Activated T-cell treated with anti-CD3 and anti-CD28 coated beads, Interleukin-2, amount 50 U/mL, for 4 hours (primary cell): Measurements from ENCODE around the gene TUFM. TPM values are rescaled to one million over a fixed set of nuclear protein-coding genes. Genes with fewer than 3 reads are reported as not detected.
A peak's percentile ranks its signal among the peaks of the same experiment; 100 is the strongest.

Experiments
- ATAC-seq, 2 donors: fragments of 200-7000 bp; cut with Tn5 transposase; one replicate each; pipeline ENCODE4 v1.10.0; 2021
- DNase-seq: peaks from one replicate; pipeline ENCODE4 v3.0.0-alpha.2; 2020
- H3K27me3 Mint-ChIP-seq: one replicate; pipeline ENCODE4 v1.8.0; 2021; ENCODE audit warnings: low read depth, mixed read lengths
- H3K36me3 Mint-ChIP-seq: one replicate; pipeline ENCODE4 v1.8.0; 2022; ENCODE audit warnings: mixed read lengths; ENCODE audit not compliant: insufficient read depth
- H3K4me1 Mint-ChIP-seq: one replicate; pipeline ENCODE4 v1.8.0; 2021; ENCODE audit warnings: low read depth, mixed read lengths
- H3K4me3 Mint-ChIP-seq: one replicate; pipeline ENCODE4 v1.8.0; 2021; ENCODE audit warnings: mild to moderate bottlenecking, moderate library complexity, mixed read lengths
- H3K9me3 Mint-ChIP-seq: one replicate; pipeline ENCODE4 v1.8.0; 2021; ENCODE audit warnings: mixed read lengths
- total RNA-seq, 3 donors: library from RNA; stranded (reverse); gene quantifications; one replicate each; pipeline ENCODE4 v1.2.1, GENCODE V29; 2021

TUFM gene
- total RNA-seq, 3 donors from 2014 or later, result 459 to 515 (median 499) TPM

DNA sequence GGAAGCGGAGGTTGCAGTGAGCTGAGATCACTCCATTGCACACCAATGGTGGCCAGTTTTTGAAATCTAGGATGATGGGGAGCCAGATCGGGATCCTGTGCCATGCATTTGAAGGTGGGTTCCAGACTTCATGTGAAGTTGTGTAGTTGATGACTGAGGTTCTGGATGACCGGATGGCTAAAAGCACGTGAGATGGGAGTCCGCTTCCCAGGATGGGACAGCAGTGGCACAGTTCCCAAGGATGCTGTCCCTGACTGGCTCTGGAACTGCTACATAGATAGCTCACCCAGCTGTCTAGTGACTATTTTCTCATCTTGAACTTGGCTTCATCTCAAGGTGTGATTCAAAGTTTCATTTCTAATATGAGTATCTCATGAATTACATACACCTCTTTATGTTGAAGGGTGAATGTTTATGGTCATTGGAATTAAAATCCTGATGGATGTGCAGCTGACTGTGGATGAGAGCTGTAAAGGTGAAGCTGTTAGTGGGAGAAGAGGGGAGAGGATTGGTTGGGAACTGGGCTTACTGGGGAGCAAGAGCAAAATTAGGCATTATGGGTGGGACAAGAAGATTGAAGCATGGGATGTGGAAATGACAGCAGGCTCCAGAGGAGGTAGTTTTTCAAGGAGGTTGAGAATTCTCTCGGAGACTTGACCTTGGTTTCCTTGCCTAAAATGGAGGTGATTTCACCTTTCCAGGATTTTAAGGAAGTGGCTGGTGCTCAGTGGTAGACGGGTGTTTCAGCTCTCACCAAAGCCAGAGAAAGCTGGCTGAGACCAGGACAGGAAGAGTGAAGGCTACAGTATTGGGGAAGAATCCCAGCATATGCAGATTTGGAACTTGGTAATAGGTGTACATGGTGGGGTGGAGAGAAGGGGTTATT, 8.2 kb downstream of the TUFM start:
- peaks cover 43% of the 10 kb centered on the region for H3K36me3 Mint-ChIP-seq
- peaks cover 8% of the 10 kb centered on the region for H3K4me1 Mint-ChIP-seq
- no peaks in the 10 kb centered on the region for H3K9me3 Mint-ChIP-seq
- DNase-seq (no peak), ATAC-seq (peak; percentile 47 to 55)
- H3K4me3 Mint-ChIP-seq, result no peak overlapping the region
- H3K27me3 Mint-ChIP-seq, result no peaks in the 10 kb centered on the region

DNA sequence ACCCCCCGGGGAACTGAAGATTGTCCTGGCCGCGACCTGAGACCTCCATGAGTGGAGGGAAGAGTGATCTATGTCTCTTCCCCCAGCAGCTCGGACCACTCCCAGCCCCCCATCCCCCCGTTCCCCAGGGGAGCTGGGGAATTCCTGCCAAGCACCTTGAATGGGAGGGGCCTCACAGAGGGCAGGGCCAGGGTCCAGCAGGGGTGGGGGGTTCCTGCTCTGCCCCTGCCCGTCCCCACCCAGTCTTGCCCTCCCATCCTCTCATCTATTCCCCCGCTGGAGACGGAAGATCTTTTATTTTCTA, 9.4 kb downstream of the TUFM start:
- H3K4me1 Mint-ChIP-seq, result peaks cover 8% of the 10 kb centered on the region
- peaks cover 45% of the 10 kb centered on the region for H3K36me3 Mint-ChIP-seq
- DNase-seq (no peak), ATAC-seq (no peak)
- no peaks in the 10 kb centered on the region for H3K9me3 Mint-ChIP-seq
- no peak overlapping the region for H3K4me3 Mint-ChIP-seq
- H3K27me3 Mint-ChIP-seq, result no peaks in the 10 kb centered on the region

DNA sequence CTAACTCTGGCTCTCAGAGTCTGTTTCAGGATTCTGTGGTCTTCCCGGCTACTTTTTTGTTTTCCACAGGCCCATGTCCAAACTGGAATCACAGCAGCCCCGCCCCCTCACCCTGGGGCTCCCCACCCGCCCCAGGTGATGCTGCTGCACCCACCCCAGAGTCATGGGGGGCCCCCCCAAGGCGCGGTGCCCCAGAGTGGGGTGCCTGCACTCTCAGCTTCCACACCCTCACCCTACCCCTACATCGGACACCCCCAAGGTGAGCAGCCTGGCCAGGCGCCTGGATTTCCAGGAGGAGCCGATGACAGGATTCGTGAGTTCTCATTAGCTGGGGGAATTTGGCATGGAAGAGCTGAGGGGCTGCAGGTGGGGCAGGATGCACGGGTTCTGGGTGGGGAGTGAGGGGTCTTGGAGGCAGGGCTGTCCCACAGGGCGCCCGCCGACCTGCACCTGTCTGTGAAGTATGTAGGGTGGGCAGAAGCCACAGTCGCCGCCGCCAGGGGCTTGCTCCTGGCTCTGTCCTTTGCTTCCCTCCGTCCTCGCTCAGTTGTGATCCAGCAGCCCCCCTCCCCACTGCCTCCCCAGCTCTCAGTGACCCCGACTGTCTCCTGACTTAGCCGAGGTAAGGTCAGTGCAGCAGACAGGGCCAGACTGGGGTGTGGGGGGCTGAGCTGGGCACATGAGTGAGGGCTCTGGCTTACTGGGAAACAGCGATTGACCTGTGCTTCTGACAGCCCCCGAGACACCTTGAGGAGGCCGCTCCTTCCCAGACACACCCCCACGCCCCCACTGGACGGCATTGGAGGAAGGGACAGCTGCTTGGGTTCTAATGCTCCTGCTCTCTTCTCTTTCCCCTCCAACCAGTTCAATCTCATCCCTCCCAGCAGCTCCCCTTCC, 10.0 kb downstream of the TUFM start:
- peaks cover 8% of the 10 kb centered on the region for H3K4me1 Mint-ChIP-seq
- no peak for DNase-seq
- H3K36me3 Mint-ChIP-seq, result peaks cover 46% of the 10 kb centered on the region
- no peak overlapping the region for H3K4me3 Mint-ChIP-seq
- H3K9me3 Mint-ChIP-seq, result no peaks in the 10 kb centered on the region
- no peaks in the 10 kb centered on the region for H3K27me3 Mint-ChIP-seq
- no peak for ATAC-seq

DNA sequence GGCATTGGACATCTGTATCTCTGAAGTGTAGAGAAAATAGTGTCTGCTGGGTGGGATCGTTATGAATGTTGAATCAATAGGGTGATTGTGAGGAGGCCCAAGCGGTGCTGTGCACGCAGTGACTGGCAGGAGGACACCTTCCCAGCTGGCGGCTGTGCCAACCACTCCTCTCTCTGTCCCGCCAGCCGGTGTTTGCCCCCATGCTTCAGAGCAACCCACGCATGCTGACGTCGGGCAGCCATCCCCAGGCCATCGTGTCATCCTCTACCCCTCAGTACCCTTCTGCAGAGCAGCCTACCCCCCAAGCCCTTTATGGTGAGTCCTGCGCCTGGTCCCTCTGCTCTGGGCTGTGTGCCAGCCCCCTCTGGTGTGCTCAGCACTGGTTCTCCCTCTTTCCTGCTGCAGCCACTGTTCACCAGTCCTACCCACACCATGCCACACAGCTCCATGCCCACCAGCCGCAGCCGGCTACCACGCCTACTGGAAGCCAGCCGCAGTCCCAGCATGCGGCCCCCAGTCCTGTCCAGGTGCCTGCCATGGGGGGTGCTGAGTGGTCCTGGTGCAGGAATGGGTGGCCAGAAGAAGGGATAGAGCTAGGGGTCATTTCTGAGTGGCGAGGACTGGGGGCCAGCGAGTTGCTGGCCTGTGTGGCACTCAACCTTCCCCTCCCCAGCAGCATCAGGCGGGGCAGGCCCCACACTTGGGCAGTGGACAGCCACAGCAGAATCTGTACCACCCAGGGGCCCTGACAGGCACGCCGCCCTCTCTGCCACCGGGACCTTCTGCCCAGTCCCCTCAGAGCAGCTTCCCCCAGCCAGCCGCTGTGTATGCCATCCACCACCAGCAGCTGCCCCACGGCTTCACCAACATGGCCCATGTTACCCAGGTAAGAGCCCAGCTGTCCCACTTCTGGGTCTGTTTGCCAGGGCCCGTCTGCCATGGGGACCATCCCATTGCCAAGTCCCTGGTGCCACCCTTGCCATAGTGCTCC, 11.0 kb downstream of the TUFM start:
- Mint-ChIP-seq H3K4me3 (no peak overlapping the region), H3K36me3 (peaks cover 56% of the 10 kb centered on the region), H3K4me1 (peaks cover 8% of the 10 kb centered on the region), H3K9me3 (no peaks in the 10 kb centered on the region), H3K27me3 (no peaks in the 10 kb centered on the region)
- DNase-seq, result no peak
- no peak for ATAC-seq

- no peak overlapping the region for H3K4me3 Mint-ChIP-seq
- no peaks in the 10 kb centered on the region for H3K27me3 Mint-ChIP-seq
- H3K9me3 Mint-ChIP-seq, result no peaks in the 10 kb centered on the region
- ATAC-seq (no peak), DNase-seq (no peak)
- H3K4me1 Mint-ChIP-seq, result peaks cover 8% of the 10 kb centered on the region
- peaks cover 61% of the 10 kb centered on the region for H3K36me3 Mint-ChIP-seq
Measured at GRCh38 chr16:28834349-28834748, 11.8 kb downstream of the TUFM start.

- DNase-seq (no peak), ATAC-seq (no peak)
- no peaks in the 10 kb centered on the region for H3K27me3 Mint-ChIP-seq
- H3K4me3 Mint-ChIP-seq, result no peak overlapping the region
- H3K9me3 Mint-ChIP-seq, result no peaks in the 10 kb centered on the region
- H3K36me3 Mint-ChIP-seq, result peaks cover 74% of the 10 kb centered on the region
- H3K4me1 Mint-ChIP-seq, result peaks cover 16% of the 10 kb centered on the region
Measured at GRCh38 chr16:28830531-28830930, 15.6 kb downstream of the TUFM start.

- Mint-ChIP-seq H3K36me3 (peaks cover 75% of the 10 kb centered on the region), H3K4me3 (no peak overlapping the region), H3K4me1 (peaks cover 24% of the 10 kb centered on the region), H3K27me3 (no peaks in the 10 kb centered on the region), H3K9me3 (no peaks in the 10 kb centered on the region)
- DNase-seq (no peak), ATAC-seq (no peak)
Measured at GRCh38 chr16:28829747-28830146, 16.4 kb downstream of the TUFM start.

- ATAC-seq, result no peak
Measured at GRCh38 chr16:28826141-28826540, 20.0 kb downstream of the TUFM start.

DNA sequence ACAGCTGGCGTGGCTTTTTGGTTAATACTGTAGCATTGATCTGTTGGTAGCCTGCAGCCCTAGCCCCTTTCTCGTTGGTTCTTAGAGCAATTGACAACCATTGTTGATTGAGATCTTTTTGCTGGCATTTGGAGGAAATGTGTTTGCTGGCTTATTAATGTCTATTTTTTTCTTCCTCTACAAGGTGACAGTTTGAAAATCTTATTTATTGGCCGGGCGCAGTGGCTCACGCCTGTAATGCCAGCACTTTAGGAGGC, 21.5 kb downstream of the TUFM start:
- Mint-ChIP-seq H3K27me3 (no peaks in the 10 kb centered on the region), H3K9me3 (no peaks in the 10 kb centered on the region), H3K36me3 (peaks cover 41% of the 10 kb centered on the region), H3K4me1 (peaks cover 41% of the 10 kb centered on the region), H3K4me3 (peak overlapping the region; percentile 97)
- DNase-seq, result no peak
- no peak for ATAC-seq

More at GRCh38 chr16:28826141-28826540, 20.0 kb downstream of the TUFM start:
- Mint-ChIP-seq H3K27me3 (no peaks in the 10 kb centered on the region), H3K4me1 (peaks cover 35% of the 10 kb centered on the region), H3K36me3 (peaks cover 52% of the 10 kb centered on the region), H3K4me3 (peak overlapping the region; percentile 26), H3K9me3 (no peaks in the 10 kb centered on the region)
- DNase-seq, result no peak

DNA sequence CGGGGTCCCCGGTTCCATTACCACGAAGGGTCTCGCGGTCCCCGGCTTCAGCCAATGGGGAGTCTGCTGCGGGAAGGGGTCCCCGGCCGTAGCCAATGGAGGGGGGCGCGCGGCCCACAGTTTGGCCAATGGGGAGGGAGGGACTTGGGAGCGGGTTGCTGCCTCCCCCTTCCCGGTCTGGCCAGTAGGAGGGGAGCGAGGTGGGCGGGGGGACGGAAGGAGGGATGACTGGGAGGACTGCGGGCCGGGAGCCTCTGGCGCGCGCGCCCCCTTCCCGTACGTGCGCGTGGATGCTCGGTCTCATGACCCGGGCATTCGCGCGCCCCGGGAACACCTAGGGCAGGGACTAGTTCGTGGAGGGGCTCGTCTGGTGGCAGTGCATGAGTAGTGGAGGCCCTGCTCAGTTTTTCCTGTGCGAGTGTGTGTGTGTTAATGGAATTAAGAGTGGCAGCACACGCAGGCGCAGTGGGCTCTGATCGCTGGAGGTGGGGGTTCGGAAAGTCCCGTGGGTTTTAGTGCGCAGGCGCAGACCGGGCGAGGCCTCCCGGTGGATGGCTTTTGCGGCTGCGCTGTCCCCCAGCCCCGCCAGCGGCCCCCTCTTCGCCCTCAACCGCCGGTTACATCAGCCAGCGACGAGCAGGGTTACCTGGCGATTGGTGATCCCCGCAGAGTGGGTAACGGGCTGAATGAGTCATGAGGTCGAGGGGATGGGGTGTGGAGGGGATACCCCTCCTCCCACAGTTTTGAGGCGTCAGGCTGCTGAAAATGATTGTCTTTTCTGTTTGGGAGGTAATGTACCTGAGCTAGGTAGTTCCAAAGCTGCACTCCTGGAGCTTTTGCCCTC, 22.1 kb downstream of the TUFM start:
- peak; percentile 98 for DNase-seq
- Mint-ChIP-seq H3K9me3 (no peaks in the 10 kb centered on the region), H3K4me1 (peaks cover 41% of the 10 kb centered on the region), H3K4me3 (peak overlapping the region; percentile 97), H3K36me3 (peaks cover 36% of the 10 kb centered on the region), H3K27me3 (no peaks in the 10 kb centered on the region)
- ATAC-seq, result peak; percentile 68 to 71

GRCh38 chr16:28823291-28823872, 22.8 kb downstream of the TUFM start:
- Mint-ChIP-seq H3K27me3 (no peaks in the 10 kb centered on the region), H3K4me3 (peak overlapping the region; percentile 97), H3K4me1 (peaks cover 41% of the 10 kb centered on the region), H3K9me3 (no peaks in the 10 kb centered on the region), H3K36me3 (peaks cover 34% of the 10 kb centered on the region)
- ATAC-seq (no peak), DNase-seq (no peak)

DNA sequence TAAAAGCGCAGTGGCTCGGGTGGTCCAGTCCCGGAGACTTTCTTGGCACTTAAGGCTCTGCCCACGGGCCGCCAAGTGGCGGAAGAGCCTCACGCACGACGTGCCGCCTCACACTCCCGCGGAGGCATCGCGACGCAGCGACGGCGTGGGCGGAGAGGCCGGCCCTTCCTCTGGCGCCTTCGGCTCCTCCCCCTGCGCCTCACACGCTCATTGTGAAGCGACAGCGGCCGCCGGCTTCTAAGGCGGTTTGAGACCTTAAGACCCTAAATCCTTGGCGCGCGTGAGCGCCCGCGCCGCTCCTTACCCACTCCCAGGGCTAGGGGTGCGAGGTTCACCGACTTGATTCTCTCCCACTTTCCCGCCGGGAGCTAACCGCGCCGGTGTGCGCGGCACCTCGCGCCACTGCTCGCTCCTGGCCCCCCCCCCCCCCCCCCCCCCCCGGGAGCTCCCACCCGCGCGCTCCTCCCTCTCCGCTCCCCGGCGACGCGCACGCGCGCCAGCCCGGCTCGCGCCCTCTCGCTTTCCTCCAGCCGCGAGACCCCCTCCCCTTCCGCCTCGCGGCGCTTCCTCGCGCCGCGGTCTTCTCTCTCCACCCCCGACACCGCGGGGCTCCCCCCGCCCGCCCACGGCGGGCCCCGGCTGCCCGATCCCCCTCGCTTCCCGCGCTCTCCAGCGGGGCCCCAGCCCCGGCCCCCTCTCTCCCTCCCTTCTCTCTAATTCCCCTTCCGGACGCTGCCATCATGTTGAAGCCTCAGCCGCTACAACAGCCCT, 23.4 kb downstream of the TUFM start, which contains the start of gene ATXN2L:
TSS of gene ATXN2L (plus strand) at position 480 of the 771 bp plus-strand sequence. CDS start at position 741, 261 bp downstream.
- H3K4me3 Mint-ChIP-seq, result peak within 1 kb of the TSS; percentile 97
- peak; percentile 44 to 51 for ATAC-seq
- no peaks in the 10 kb centered on the region for H3K9me3 Mint-ChIP-seq
- peaks cover 38% of the 10 kb centered on the region for H3K4me1 Mint-ChIP-seq
- H3K27me3 Mint-ChIP-seq, result no peaks in the 10 kb centered on the region
- H3K36me3 Mint-ChIP-seq, result peaks cover 30% of the 10 kb centered on the region
- DNase-seq, result peak; percentile 95
